ENCODE measurements around the gene ACTR1B. TPM values are rescaled to one million over a fixed set of nuclear protein-coding genes. Genes with fewer than 3 reads are reported as not detected.
A peak's percentile ranks its signal among the peaks of the same experiment; 100 is the strongest.
"Not testable (repeated sequence)": the region's sequence is repeated elsewhere in the genome, so short reads cannot be mapped to it uniquely, and the experiment has no call there.

ACTR1B gene
- total RNA-seq, 1 donor from 2014 or later, result 81.2 TPM

DNA sequence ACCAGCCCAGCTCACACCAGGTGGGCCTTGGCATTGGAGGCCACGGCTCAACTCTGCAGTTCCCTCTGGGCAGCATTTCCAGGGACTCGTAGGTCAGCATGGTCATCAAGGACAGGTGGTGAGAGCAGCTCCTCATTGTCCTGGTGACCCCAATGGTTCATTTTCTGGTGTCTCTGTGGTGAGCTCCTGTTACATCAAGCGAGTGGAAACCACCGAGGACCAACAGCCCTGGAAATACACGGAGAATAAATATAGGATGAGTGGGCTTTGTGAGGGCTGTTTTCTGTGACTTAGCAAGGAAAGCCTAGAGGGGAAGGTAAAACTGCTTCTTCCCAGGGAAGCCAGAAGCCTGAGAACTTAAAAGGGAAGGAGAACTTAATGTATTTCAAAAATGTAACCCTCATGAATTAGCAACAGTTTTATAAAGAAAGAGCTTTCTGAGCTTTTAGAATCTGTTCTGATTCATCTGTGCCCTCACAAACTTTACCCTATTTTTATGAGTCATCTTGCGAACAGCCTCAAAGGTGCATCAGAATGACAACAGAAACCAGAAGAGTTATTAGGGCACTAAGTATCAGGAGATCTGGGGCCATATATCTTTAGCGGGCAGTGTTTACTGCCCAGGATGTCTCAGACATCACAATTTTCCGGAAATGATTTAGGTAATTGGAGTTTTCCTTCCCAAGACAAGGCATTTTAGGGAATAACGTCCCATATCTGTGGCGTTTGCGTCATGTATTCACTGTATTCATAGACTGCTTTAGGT lies 24.4 kb upstream of the ACTR1B start:
- no peak for DNase-seq

DNA sequence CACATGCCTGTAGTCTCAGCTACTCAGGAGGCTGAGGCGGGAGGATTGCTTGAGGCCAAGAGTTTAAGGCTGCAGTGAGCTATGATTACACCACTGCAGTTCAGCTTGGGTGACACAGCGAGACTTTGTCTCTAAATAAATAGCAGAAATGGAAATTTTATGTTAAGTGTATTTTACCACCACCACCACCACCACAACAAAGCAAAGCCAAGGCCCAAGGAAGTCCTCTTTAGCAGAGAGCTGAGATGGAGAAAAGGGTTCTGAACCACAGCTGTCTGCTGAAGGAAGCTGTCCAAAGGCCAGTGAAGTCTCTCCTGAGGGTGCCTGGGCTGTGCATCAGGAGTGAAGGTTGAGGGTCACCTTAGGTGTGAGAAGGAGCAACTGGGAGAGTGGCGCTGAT lies 23.4 kb upstream of the ACTR1B start:
- DNase-seq, result not testable (repeated sequence)

DNA sequence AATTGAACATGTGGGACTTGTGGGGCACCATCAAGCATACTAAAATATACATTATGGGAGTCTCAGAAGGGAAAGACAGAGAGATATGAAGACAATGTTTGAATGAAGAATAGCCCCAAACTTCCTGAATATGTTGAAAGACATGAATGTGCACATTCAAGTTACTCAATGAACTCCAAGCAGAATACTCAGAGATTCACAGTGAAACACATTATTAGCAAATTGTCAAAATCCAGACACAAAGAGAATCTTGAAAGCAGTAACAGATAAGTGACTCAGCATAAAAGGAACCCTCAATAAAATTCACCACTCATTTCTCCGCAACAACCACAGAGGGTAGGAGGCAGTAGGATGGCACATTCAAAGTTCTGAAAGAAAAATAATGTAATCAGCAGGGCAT lies 14.5 kb upstream of the ACTR1B start:
- no peak for DNase-seq

DNA sequence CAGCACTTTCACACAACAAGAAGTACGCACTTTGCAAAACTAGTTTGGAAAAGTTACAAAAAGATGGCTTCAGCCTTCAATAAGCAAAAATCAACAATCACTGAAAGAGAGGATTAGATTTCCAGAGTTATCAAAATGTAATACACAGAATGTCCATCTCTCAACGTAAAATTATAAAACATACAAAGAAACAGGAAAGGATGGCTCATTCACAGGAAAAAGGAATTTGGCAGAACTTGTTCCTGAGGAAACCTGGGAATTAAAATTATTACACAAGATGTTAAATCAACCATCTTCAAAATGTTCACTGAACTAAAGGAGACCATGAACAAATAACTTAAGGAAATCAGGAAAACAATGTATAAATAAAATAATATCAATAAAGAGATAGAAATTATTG lies 13.6 kb upstream of the ACTR1B start:
- DNase-seq, result peak; percentile 45

DNA sequence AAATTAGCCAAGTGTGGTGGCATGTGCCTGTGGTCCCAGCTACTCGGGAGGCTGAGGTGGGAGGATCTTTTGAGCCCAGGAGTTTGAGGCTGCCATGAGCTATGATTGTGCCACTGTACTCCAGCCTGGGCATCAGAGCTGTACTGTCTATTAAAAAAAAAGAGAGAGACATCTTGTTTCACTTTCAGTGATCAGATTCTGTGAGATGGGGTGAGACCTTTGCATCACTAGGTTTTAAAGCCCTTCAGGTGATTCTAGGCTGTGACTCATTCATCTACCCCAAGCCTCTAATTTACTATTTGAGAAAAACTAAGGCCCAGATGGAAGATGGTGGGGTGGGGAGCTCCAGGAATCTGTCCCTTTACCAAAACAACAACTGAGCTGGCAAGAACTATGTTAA lies 12.8 kb upstream of the ACTR1B start:
- DNase-seq, result no peak

DNA sequence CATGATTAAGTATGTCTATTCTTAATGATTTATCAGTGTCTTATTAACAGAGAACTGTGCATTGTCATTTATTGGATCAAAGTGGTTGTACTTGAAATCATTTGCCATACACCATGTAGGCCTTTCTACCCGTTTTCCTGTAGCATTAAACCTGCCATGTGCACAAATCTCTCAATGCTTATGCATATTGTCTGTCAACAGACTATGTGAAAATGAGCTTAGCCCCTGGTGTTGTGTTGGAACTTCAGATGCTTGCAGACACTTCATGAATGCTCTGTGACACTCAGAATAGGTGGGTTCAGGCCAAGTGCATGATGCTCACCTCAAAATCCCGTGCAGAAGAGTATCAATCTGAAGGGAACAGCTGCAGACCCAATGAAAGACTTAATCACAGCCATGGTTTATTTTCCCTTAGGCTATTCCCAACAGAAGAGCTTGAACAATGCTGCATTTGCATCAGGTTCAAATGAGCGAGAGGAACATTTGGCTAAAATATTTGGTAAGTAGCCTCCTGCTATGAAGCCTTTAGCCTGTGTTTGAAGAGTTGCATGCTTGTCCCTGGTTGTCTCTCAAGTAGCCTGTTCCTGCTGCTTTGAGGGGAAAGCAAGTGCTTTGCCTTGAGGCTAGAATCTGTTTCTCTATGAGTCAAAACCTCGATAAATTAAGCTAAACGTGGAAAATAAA lies 11.7 kb upstream of the ACTR1B start:
- DNase-seq, result no peak

DNA sequence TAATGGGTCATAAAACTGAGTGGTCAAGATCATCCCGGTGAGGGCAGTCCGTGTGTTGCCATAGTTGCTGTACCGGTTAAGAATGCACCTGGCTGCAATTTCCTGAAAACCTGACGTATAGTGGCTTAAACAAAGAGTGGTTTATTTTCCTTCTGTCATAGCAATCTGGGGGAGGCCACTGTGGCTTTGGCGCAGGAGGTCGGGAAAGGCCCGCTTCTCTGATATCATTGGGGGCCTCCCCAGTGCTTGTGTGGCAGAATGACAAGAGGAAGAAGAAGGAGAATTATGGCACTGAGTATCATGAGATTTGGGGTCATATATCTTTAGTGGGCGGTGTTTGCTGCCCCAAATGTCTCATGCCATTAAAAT lies 10.1 kb upstream of the ACTR1B start:
- DNase-seq, result no peak

DNA sequence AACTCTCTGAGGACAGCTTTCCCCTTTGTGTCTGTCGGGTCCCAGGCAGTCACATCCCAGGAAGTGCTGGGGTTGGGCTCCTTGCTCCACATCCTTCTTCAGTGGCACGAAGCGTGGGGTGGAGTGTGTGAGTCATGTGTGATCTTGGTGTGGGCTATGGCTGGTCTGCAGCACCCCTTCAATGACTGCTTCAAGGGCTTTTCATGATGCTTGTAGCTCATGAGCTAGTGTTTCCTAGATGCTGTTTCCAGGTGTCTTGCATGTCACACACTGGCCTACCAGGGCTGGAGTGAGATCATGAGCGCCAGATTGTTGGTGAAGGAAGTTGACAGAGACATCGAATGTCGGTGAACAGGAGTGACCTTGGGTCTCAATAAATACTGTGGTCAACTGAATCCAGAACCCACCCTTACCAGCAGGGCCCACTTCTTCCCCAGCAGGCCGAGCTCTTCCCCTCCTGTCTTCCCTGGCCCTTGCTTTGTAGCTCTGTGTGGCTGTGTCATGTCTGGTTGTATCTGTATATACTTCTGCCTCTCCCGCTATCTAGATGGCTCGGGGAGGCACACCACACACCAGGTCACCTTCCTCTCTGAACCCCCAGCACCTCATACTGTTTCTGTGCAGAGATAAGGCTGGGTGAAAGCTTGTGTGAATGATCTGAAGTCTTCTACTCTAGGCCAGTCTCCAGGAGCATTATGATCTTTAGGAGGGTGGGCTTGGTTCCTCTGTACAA lies 9.5 kb upstream of the ACTR1B start:
- no peak for DNase-seq

DNA sequence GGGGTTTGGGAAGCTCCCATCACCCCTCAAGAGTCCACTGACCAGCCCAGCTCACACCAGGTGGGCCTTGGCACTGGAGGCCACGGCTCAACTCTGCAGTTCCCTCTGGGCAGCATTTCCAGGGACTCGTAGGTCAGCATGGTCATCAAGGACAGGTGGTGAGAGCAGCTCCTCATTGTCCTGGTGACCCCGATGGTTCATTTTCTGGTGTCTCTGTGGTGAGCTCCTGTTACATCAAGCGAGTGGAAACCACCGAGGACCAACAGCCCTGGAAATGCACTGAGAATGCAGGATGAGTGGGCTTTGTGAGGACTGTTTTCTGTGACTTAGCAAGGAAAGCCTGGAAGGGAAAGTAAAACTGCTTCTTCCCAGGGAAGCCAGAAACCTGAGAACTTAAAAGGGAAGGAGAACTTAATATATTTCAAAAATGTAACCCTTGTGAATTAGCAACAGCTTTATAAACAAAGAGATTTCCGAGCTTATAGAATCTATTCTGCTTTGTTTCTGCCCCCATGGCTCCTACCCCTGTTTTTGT lies 8.8 kb upstream of the ACTR1B start:
- not testable (repeated sequence) for DNase-seq

DNA sequence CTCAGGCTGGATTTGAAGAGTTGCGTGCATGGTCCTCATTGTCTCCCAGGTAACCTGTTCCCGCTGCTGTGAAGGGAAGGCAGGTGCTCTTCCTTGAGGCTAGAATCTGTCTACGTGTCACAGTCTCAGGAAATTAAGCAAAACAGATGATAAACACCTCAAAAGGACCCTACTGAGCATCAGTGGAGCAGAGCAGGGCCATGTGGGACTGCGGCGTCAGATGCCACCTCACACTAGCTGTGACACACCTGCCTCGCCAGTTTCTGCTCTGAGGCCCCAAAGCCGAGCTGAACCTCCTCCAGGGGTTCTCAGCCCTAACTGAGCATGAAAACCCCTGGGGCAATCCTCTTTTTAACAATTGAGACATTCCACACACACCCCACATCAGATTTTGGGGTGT lies 7.7 kb upstream of the ACTR1B start:
- no peak for DNase-seq

DNA sequence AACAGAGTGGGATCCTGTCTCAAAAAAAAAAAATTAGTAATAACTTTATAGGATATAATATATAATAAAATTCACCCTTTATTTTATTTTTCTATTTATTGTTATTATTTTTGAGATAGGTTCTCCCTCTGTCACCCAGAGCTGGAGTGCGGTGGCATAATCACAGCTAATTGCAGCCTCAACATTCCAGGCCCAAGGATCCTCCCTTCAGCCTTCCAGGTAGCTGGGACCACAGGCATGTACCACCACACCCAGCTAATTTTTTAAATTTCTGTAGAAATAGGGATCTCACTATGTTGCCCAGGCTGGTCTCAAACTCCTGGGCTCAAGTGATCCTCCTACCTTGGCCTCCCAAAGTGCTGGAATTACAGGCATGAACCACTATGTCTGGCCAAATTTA lies 6.6 kb upstream of the ACTR1B start:
- no peak for DNase-seq

DNA sequence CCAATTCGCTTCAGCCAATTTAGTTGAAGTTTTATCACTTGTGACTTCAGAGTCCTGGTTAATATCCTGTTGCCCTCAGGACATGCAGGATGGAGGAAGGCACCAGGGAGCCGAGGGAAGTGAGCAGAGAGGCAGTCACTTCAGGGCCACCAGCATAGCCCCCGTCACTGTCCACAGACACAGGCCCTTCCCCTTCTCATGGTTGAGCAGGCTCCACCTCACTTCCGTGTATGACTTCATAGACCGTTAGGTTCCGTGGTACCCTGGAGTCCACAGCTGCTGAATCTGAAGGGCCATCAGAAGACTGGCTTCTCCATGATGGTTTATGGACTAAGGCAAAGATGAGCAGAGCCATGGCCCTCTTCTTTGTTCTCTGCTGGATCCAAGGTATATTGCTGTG lies 5.6 kb upstream of the ACTR1B start, which contains the start of gene C2orf92:
C2orf92 (plus strand) TSS at position 266 of the 400 bp plus-strand sequence; CDS start at position 342, 76 bp downstream.
- no peak for DNase-seq

DNA sequence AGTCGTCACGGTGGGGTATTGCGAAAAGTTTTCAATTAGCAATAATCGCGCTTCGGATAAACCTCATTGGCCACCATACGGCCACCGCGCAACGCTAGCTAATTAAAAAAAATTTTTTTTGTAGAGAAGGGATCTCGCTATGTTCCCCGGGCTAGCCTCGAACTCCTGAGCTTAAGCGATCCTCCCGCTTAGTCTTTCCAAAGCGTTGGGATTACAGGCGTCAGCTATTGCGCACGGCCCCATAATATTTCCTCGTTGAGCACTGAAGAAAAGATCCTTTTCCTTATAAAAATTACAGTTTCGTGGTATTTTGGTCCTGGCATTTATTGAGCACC lies 759 bp upstream of the ACTR1B start:
- DNase-seq, result no peak

DNA sequence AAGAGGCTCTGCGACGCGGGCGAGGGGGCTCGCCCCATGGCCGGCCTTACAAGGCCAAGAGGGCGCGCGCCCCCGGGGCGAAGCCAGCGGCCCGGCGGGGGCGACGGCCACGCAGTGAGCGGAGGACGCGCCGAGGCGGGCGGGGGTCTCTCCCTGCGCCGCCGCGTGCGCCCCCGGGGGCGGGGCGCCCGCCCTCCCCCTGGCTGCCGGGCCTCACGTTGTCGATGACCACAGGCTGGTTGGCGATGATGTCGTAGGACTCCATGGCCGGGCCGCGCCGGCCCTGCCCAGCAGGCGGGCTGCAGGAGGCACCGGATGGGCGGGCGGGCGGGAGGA lies 250 bp downstream of the ACTR1B start:
- DNase-seq, result no peak

DNA sequence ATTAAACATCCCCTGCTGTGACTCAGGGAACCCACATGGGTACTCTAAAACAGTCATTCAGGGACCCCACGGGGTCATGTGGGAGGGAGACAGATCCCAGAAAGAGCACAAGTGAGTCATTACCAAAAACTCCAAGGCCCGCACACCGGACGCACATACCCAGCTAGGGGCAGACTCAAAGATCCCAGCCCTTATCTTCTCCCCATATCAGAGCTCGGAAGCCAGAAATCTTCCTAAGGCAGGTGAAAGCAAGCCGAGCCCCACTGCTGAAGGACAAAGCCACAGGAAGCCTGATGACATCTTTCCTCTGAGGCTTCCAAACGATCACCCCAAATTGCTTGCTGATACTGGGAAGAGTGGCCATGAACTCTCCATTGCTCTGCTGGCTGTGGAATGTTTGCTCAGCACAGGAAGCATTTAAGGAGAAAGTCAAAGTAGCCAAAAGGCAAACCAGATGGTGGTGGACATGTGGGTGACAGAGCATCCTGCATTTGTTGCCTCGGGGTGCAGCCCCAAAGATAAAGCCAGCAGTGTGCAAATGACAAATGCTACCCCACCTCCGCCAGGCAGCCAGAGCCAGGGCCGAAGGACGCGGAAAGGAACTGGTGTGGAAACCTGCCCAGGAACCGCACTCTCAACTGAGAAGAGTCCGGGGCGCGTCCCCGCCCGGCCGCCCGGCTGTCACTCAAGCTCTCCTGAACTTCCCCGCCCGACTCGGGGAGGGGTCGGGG lies 784 bp downstream of the ACTR1B start:
- DNase-seq, result peak; percentile 77

DNA sequence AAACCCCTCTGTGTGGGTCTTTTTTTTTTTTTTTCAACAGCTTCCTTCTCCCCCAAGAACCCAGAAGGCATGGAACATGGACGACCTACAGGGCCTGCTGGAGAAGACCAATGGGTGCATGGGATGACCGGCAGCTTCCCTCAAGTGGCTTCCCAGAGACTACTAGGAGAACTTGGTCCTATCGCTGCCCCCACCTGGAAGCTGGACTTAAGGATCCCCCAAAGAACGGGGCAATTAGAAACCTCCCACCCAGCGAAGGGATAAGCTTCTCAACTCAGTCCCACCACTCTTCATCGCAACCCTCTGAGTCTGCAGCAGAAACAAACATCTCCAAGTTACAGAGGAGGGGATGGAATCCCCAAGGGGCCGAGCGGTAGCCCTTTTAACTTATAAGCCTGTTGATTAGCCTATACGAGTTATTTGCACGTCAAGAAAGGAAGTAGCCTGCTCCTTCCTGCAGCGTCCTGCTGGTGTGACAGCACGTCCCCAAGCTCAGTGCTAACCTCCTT lies 1.4 kb downstream of the ACTR1B start:
- no peak for DNase-seq

DNA sequence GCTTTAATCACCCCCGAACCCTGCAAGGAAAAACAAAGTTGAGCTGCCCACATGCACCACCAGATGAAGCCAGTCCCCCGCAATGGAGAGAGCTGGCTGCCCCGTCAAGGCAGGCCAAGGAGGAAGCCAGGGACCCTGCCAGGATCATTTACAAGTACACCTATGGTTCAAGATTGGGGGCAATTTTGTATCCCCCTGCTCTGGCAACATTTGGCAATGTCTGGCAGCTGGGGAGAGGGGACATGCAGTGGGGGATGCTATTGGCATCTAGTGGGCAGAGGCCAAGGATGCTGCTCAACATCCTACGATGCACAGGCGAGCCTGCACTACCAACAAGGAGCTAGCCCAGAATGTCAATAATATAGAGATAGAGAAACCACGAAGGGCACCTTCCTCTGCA lies 1.9 kb downstream of the ACTR1B start:
- DNase-seq, result no peak

DNA sequence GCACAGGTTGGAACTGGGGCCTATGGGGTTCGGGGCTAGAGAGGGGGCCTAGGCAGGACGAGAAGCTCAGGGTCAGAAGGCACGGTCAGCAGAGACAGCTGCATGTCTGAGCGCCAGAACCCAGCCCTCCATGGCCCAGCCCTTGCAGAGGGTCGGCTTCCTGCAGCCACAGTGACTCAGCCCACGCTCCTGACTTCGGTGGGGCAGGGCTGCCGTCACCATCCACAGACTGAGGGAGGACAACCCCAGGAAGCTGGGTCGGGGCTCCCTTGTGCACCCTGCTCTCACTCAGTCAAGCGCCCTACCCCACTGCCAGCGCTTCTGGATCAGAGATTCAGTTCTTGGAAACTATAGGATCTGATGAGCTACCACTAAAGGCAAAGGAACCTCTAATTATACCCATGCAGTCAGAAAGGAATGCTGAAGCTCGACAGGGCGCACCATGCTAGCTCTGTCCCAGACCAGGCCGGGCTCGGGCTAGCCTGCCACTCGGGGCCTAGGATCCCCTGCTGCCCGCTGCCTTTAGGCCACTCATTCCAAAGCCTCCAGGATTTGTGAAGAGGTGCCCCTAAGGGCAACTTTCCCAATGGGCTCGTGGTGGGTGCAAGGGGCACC lies 3.0 kb downstream of the ACTR1B start:
- peak; percentile 45 for DNase-seq

DNA sequence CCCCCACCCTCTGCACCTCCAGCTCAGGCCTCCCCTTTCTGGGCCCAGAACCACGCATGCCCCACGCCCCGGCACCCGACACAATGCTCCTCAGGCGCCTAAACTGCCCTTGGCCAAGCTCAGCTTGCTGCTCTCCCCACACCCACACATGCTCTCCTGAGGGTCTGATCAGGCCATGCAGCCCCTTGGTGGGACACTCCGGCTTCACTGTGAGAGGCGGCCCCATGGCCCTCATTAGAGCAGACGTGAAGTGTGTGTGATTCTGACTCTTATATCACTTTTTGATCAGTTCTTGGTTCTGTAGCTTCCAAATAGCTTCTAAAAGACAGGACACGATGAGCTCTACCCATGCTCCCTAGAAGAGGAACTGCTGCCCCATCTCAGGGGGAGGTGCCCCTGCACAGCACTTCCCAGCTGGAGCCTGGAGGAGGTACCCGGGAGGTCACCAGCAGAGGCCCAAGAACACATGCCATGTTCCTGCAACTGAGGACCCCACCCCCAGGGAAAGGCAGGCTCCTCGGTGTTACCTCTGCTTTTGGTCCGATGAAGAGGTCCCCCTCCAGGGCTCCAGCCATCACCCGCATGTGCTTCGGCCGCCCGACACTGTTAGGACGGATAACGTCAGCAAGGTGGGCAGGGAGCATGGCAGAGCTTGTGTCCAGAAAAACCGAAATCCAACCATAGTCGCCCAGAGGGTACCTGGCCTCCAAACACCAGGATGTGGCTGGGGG lies 3.6 kb downstream of the ACTR1B start:
- DNase-seq, result no peak

DNA sequence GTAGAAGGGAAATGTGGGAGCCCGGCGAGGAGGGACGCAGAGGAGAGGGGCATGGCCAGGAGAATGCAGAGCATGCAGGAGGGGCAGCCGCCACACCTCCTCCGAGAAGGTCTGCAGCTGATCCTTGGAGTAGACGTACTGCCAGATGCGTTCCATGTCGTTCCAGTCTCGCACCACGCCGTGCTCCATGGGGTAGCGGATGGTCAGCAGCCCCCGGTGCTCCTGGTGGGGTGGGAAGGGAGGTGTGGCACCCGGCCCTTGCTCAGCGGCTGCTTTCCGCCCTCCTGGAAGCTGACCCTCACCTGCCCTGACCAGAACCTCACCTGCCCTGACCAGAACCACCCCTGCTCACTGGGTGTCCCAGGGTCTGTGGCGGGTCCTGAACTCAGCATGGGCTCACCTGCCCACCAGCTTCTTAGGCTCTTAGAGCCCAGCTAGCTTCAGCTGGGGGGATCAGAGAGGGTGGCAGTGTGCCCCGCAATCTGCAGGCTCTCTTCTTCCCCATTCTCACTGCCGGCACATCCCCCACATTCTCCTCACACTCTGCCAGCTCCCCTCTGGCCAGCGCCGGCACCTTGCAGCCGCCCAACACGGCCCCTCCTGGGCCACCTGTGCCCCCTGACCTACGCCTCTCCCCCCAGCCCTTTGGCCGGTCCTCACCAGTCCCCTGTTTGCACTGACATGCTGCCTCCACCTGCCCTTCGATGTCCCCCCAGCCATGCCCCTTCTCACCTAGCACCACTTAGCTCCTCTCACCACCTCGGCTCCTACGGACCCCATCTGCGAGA lies 4.4 kb downstream of the ACTR1B start:
- DNase-seq, result no peak

DNA sequence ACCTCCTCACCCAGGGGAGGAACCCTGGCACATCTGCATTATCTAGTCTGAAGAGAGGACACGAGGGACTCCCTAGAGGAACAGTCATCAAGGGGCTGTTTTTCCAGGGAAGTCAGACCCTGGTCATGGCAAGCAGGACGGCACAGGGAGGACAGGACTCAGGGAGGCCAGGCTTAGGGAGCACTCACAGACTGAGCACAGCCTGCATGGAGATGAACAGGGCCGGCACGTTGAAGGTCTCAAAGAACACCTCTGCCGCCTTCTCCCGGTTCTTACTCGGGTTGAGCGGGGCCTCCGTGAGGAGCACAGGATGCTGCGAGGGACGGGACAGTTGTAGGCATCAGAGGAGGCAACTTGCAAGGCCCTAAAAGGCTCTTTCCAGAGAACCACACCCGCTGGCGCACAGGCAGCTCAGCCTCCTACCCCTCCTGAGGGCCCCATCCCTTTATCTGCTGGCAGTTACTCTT lies 5.1 kb downstream of the ACTR1B start:
- DNase-seq, result no peak
